ENCODE results near the gene IGFALS.

DNA sequence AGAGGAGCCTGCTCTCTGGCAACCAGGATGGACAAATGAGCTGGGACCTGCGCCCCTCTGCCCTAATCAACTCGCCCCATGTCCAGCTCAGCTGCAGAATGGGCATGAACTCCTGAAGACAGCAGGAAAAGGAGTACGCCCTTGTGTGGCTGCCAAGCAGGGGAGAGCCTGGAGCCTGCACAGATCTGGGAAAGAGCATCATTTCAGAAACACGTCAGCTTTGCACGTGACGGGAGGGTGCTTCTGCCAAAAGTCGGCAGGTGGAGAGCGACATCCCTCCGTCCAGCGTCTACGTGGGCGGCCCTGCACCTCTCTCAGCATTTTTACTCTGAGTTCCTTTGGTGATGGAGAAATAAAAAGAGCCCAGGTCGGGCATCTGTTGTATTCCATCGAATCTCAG lies 40.7 kb downstream of the IGFALS start:
- TF ChIP-seq, protein P1, sequence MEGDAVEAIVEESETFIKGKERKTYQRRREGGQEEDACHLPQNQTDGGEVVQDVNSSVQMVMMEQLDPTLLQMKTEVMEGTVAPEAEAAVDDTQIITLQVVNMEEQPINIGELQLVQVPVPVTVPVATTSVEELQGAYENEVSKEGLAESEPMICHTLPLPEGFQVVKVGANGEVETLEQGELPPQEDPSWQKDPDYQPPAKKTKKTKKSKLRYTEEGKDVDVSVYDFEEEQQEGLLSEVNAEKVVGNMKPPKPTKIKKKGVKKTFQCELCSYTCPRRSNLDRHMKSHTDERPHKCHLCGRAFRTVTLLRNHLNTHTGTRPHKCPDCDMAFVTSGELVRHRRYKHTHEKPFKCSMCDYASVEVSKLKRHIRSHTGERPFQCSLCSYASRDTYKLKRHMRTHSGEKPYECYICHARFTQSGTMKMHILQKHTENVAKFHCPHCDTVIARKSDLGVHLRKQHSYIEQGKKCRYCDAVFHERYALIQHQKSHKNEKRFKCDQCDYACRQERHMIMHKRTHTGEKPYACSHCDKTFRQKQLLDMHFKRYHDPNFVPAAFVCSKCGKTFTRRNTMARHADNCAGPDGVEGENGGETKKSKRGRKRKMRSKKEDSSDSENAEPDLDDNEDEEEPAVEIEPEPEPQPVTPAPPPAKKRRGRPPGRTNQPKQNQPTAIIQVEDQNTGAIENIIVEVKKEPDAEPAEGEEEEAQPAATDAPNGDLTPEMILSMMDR (IDR thresholded peaks at IDR 0.05), result no peak
- TF ChIP-seq EP300 (IDR thresholded peaks at IDR 0.05) (no peak), POLR2AphosphoS5 (IDR thresholded peaks at IDR 0.05) (no peak), POLR2A (IDR thresholded peaks at IDR 0.05) (no peak)

Data from suprapubic skin (tissue), 4 donors.